ENCODE results near the gene ANKS1B. TPM values are rescaled to one million over a fixed set of nuclear protein-coding genes. Genes with fewer than 3 reads are reported as not detected.

Gene ANKS1B
- polyA plus RNA-seq, 1 experiment = 0.27 TPM

- ChIA-PET POLR2A (no interaction called here), CTCF (no interaction called here)
- TF ChIP-seq CTCF (IDR thresholded peaks at IDR 0.05; ENCODE audit: insufficient read depth, low read depth, low read length) = no peak
- H3K4me3 ChIP-seq (ENCODE audit: low read depth, low read length) = no peak overlapping the region
- no peaks in the 10 kb centered on the region for H3K27me3 ChIP-seq (ENCODE audit: control insufficient read depth, insufficient read depth, low read length)
- H3K36me3 ChIP-seq (ENCODE audit: control insufficient read depth, insufficient read depth, low read length) = no peaks in the 10 kb centered on the region
- no peak for DNase-seq (ENCODE audit: low read depth)
These were observed 749.4 kb downstream of the ANKS1B start for GRCh38 chr12:99235381-99235780.

GRCh38 chr12:99234702-99235101, 750.0 kb downstream of the ANKS1B start:
- no peak for DNase-seq (ENCODE audit: low read depth)
- ChIA-PET POLR2A (no interaction called here), CTCF (no interaction called here)
- H3K27me3 ChIP-seq (ENCODE audit: control insufficient read depth, insufficient read depth, low read length) = no peaks in the 10 kb centered on the region
- H3K36me3 ChIP-seq (ENCODE audit: control insufficient read depth, insufficient read depth, low read length) = no peaks in the 10 kb centered on the region
- TF ChIP-seq CTCF (IDR thresholded peaks at IDR 0.05; ENCODE audit: insufficient read depth, low read depth, low read length) = no peak
- no peak overlapping the region for H3K4me3 ChIP-seq (ENCODE audit: low read depth, low read length)

- POLR2A ChIA-PET = no interaction called here
- TF ChIP-seq CTCF (IDR thresholded peaks at IDR 0.05; ENCODE audit: insufficient read depth, low read depth, low read length) = no peak
- DNase-seq (ENCODE audit: low read depth) = no peak
- CTCF ChIA-PET = no interaction called here
- Histone ChIP-seq H3K27me3 (ENCODE audit: control insufficient read depth, insufficient read depth, low read length) (no peaks in the 10 kb centered on the region), H3K4me3 (ENCODE audit: low read depth, low read length) (no peak overlapping the region), H3K36me3 (ENCODE audit: control insufficient read depth, insufficient read depth, low read length) (no peaks in the 10 kb centered on the region)
These were observed 752.4 kb downstream of the ANKS1B start for GRCh38 chr12:99232324-99232723.

GRCh38 chr12:99231031-99231430, 753.7 kb downstream of the ANKS1B start:
- ChIA-PET CTCF (no interaction called here), POLR2A (no interaction called here)
- Histone ChIP-seq H3K36me3 (ENCODE audit: control insufficient read depth, insufficient read depth, low read length) (no peaks in the 10 kb centered on the region), H3K4me3 (ENCODE audit: low read depth, low read length) (no peak overlapping the region), H3K27me3 (ENCODE audit: control insufficient read depth, insufficient read depth, low read length) (no peaks in the 10 kb centered on the region)
- no peak for DNase-seq (ENCODE audit: low read depth)
- TF ChIP-seq CTCF (IDR thresholded peaks at IDR 0.05; ENCODE audit: insufficient read depth, low read depth, low read length) = no peak

GRCh38 chr12:99224237-99224636, 760.5 kb downstream of the ANKS1B start:
- H3K4me3 ChIP-seq (ENCODE audit: low read depth, low read length) = no peak overlapping the region
- DNase-seq (ENCODE audit: low read depth) = no peak
- no peaks in the 10 kb centered on the region for H3K36me3 ChIP-seq (ENCODE audit: control insufficient read depth, insufficient read depth, low read length)
- ChIA-PET CTCF (no interaction called here), POLR2A (no interaction called here)
- no peaks in the 10 kb centered on the region for H3K27me3 ChIP-seq (ENCODE audit: control insufficient read depth, insufficient read depth, low read length)
- TF ChIP-seq CTCF (IDR thresholded peaks at IDR 0.05; ENCODE audit: insufficient read depth, low read depth, low read length) = no peak
